Measurements from ENCODE around the gene TOMM7.
"Not testable (repeated sequence)": the region's sequence is repeated elsewhere in the genome, so short reads cannot be mapped to it uniquely, and the experiment has no call there.

Gene TOMM7

GRCh38 chr7:22786290-22786932 lies 36.2 kb downstream of the TOMM7 start:
- no peak for DNase-seq (ENCODE audit: low read depth in 2 of 2, low spot score in 1 of 2)

DNA sequence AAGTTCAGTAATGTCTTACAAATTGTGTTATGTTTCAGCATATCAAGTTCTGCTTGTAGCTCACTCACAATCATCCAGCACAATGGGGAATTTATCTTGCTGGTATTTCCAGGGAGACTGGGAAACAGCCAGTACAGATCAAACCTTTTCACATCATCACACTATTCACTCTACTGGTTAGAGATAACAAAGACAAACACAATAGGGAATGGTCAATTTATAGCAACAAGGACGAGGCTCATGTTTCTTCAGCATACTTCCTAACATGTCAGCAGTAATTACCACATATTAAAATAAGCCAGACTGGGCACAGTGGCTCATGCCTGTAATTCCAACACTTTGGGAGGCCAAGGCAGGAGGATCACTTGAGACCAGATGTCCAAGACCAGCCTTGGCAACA lies 38.3 kb downstream of the TOMM7 start:
- DNase-seq (ENCODE audit: low read depth in 2 of 2, low spot score in 1 of 2) = no peak

DNA sequence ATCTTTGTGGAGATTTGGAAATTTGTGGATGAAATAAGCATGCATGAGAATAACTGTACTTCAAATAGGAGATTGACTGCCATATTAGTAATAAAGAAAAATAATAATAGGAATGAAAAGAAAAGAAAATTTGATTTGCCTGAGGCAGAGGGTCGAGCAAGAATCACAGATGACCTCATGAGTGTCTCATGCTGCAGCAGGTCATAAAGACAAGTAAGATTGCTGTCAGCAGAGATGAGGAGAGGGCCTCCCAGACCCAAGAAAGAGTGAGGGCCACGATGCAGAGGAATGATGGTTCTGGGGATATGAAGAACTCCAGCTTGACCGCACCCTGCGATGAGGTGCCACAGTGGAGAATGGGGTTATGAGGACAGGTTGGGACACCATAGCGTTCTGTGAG lies 39.2 kb downstream of the TOMM7 start:
- DNase-seq (ENCODE audit: low read depth in 2 of 2, low spot score in 1 of 2) = no peak

- DNase-seq (ENCODE audit: low read depth in 2 of 2, low spot score in 1 of 2) = peak; percentile 16 to 50
Measured at GRCh38 chr7:22782616-22783232, 39.9 kb downstream of the TOMM7 start.

DNA sequence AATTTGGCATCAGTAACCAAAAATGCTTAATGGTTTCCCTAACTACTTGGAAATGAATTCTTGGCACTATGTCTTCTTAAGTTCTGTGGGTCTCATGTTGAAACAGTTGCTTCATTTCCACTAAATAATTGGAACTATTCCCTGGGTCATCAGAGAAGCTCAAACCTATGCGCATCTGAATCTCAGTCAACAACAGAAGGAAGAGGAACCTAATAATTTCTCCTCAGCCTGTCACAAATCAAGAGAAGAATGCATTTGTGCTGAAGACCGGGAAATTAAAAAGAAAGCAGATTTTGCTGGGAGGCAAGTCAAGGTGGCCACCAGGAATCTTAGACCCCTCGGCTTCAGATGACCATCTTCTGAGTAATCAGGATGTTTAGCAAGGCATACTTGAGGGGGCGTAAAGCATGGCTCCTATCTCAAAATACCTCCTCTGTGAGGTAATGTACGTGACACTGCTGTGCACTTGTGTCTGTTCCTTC lies 41.4 kb downstream of the TOMM7 start:
- DNase-seq (ENCODE audit: low read depth in 2 of 2, low spot score in 1 of 2) = no peak

DNA sequence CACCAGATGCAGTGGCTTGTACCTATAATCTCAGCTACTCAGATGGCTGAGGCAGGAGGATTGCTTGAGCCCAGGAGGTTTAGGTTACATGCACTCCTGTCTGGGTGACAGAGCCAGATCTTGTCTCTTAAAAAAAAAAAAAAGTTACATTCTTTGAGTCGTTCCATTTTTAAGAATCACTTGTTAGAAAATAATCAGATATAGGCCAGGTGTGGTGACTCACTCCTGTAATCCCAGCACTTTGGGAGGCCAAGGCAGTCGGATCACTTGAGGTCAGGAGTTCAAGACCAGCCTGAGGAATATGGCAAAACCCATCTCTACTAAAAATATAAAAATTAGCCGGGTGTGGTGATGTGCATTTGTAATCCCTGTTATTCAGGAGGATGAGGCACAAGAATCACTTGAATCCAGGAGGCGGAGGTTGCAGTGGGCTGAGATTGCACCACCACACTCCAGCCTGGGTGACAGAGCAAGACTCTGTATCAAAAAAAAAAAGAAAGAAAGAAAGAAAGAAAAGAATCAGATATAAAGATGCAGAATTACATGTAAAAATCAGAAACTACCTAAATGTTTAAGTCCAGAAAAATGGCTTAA lies 42.8 kb downstream of the TOMM7 start:
- not testable (repeated sequence) for DNase-seq (ENCODE audit: low read depth in 2 of 2, low spot score in 1 of 2)

GRCh38 chr7:22776964-22777363 lies 45.7 kb downstream of the TOMM7 start:
- no peak for DNase-seq (ENCODE audit: low read depth in 2 of 2, low spot score in 1 of 2)

- no peak for DNase-seq (ENCODE audit: low read depth in 2 of 2, low spot score in 1 of 2)
Measured at GRCh38 chr7:22772885-22773284, 49.8 kb downstream of the TOMM7 start.

DNA sequence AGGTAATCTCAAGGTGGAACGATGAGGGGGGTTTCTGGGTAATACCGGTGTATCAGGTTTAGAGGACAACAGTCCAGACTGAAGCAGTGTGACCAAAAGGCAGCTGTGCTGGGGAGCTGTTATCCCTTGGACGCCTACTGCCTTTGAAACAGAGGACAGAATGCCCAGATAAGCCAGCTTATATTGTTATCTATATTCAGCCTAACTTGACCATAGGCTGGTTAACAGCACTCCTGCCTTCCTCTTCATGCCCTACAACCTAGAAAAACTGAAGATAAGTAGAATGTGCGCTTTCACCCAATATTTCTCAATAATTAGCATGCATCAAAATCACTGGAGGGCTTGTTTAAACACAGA lies 50.8 kb downstream of the TOMM7 start:
- DNase-seq (ENCODE audit: low read depth in 2 of 2, low spot score in 1 of 2) = no peak

GRCh38 chr7:22771194-22771871 lies 51.3 kb downstream of the TOMM7 start:
- no peak for DNase-seq (ENCODE audit: low read depth in 2 of 2, low spot score in 1 of 2)

- no peak for DNase-seq (ENCODE audit: low read depth in 2 of 2, low spot score in 1 of 2)
Measured at GRCh38 chr7:22765609-22766008, 57.0 kb downstream of the TOMM7 start.

Measured in stimulated activated CD8-positive, alpha-beta memory T cell treated with anti-CD3 and anti-CD28 coated beads, Interleukin-4, amount 100 ng/mL, for 4 hours (primary cell).